Measurements from ENCODE around the gene MICAL2.

Gene MICAL2

DNA sequence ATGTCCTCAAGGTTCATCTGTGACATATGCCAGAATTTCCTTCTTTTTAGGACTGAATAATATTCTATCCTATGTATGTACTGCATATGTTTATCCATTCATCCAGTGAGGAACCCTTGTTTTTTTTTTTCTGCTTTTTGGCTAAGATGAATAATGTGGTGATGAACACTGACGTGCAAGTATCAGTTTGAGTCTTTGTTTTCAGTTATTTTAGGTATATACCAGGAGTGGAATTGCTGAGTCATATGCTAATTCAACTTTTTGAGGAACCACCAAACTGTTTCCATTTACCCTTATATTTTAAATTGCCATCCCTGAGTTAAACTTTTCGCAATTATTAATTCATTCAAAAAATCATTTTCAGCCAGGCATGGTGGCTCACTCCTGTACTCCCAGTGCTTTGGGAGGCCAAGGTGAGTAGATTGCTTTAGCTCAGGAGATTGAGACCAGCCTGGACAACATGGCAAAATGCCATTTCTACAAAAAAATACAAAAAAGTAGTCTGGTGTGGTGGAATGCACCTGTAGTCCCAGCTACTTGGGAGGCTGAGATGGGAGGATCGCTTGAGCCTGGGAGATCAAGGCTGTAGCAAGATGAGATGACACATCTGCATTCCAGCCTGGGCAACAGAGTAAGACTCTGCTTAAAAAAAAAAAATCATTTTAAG, 64.2 kb downstream of the MICAL2 start:
- no peak for DNase-seq

DNA sequence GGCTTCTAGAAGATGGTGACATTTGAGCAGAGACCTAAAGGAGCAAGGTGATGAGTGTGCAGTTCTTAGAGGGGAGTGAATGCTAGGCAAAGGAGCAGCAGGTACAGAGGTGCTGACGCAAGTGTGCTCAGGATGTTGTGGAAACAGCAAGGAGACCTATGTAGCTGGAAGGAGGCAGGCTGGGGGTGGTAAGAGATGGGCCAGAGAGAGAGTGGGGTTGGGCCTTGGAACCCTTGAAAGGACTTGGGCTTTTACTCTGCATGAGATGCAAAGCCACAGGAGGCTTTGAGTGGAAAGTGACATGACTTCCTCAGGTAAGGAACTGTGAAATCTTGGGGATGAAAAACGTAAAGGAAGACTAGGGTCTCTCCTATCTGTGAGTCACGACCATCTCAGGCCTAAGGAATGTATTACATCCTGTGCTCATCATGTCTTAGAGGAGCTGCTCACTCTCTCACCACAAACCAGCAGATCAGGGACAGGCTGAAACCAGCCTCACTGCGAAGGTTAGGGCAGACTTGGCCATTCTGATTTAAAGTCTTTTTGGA, 65.4 kb downstream of the MICAL2 start:
- no peak for DNase-seq

DNA sequence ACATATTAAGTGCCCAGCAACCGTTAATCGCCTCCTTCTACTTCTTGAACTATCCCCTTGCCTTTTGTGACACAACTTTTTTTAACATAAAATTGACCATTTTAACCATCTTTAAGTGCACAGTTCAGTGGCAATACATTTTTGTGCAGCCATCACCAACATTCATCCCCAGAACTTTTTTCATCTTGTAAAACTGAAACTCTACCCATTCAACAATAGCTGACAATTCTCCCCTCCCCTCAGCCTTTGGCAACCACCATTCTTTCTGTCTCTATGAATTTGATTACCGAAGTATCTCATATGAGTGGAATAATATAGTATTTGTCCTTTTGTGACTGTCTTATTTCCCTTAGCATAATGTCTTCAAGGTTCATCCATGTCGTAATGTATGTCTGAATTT, 66.0 kb downstream of the MICAL2 start:
- DNase-seq = no peak

DNA sequence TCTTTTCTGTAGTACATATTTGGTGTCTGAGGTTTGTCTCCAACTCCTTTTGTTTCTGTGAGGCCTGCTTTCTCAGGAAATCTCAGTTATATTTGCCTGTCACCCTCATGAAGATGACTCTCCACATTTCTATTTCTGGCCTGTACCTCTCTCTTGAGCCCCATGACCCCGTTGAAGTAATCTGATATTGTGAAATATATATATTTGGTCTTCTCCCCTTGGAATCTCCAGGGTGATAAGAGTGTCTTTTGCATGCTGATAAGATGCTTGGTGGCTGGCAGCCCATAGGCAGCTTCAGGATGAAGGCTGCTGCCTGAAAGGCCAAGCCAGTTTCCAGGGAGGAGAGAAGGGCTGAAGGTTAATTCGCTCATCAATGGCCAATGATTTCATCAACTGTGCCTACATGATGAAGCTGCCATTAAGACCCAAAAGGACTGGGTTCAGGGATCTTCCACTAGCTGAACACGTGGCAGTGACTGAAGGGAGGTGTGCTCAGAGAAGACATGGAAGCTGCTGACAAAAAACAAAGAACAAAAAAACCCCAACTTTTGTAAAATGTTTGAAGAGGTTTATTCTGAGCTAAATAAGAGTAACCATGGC, 67.4 kb downstream of the MICAL2 start:
- DNase-seq = no peak

DNA sequence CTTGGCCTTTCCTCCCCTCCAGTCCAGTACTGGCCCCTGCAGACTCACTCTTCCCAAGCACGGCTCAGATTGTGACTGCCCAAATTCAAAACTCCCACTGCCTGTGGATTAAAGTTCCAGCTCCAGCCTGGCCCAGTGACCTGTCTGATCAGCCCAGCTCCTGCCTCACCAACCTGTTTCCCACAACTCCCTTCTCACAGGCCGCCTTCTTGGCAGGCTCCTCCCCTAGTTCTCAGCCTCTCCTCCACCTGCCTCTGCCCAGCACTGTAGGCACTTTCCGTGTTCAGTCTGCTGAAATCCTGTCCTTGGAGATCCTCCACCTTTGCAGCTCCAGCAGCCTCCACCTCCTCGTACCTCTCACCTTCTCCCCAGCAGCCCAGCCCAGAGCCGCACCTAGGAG, 68.6 kb downstream of the MICAL2 start:
- DNase-seq = peak; percentile 53

DNA sequence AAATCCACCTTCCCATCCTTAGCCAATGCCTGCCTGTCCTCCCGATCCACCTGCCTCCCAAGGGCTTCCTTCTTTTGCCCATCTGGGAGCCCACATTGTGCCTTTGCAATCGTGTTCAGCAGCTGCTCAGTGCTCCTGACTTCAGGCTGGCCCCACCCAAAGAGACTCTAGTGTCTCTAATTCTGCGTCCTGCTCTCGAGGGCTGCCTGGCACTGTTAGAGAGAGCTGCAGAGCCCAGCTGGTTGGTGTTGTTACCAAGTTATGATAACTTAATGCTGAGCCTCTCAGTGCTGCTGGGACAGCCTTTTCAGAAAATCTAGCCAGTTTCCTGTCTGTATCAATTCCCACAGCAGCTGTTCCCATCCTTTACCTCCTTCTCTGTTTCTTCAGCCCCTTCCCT, 69.1 kb downstream of the MICAL2 start:
- peak; percentile 67 for DNase-seq

DNA sequence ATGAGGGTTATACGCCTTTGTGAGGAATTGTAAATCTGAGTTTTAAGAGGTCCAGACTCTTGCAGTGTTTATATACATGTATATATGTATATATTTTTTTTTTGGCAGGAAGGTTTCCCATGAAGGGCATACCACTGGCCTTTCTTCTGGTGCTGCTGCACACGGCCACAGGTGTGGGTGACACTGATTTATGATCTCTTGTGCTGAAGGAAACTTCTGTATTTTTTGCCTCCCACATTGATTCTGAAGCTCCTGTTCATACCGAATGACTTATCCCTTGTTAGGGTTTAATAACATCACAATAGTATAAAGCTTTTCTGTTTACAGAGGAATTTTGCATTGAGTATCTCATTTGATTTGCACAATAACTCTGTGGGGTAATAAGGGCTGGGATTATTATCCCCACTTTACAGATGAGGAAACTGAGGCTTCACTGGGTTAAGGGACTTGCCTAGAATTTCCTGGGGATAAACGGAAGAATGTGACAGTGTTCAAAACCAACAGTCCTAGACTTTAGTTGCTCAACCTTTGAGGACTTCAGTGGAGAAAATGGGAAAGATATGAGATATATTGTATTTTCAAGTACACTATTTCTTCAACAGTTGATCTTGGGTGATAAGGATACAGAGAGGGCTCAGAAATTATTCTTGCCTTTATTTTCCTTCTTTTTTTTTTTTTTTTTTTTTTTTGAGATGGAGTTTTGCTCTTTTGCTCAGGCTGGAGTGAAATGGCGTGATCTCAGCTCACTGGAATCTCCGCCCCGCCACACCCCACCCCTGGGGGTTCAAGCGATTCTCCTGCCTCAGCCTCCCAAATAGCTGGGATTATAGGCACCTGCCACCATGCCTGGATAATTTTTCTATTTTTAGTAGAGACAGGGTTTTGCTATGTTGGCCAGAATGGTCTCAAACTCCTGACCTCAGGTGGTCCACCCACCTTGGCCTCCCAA, 70.1 kb downstream of the MICAL2 start:
- no peak for DNase-seq

DNA sequence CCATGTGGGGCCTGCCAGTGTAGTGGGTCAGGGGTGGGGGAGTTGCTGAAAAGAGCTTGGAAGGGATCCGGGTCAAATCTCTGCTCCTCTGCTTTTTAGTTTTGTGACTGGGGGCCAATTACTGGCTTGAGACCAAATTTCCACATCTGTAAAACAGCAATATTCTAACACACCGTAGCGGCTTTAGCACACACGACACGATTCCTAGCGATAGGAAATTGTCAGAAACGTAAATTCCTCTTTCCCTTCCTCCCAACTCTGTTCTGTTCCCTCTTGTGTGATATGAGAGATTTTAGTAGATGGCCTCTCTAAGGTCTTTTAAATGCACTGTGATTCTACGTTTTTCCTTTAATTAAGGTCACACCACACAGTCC, 71.9 kb downstream of the MICAL2 start:
- no peak for DNase-seq

DNA sequence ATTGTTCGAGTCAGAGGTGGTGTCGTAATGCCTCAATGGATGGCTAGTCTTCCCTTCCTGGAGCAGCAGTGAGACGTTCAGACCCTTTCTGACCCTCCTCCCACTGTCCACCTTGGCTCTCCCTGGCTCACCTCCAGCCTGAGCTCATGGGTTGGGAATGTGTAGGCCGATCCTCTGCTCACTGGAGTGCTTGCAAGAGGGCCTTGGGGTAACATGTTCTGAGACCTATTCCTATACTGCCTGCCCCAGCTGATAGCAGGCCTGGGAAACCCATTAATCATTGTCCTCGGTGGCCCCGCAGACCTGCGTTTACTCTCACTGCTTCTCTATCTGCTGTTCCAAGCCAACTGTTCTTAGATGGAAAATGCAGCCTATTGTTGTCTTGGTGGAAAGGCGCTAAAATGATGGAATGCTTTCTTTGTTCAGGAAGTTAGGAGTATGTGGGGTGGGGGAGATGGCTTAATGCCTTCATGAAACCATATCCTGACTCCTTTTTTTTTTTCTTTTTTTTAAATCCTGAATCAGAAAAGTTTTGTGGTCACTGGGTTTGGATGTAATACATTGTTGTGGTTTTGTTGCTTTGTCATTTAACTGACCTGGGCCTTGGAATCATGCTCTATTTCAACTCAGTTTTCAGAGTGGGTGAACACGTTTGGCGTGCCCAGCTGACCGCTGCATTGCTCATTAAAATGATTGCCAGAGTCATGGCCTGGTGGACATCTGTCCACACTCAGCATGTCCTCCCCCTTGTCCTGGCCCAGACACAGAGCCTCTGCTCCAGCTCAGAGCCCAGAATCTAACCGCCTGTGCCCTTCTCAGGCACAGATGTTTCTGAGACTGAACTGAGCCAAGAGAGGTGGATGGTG, 72.5 kb downstream of the MICAL2 start:
- DNase-seq = peak; percentile 20

DNA sequence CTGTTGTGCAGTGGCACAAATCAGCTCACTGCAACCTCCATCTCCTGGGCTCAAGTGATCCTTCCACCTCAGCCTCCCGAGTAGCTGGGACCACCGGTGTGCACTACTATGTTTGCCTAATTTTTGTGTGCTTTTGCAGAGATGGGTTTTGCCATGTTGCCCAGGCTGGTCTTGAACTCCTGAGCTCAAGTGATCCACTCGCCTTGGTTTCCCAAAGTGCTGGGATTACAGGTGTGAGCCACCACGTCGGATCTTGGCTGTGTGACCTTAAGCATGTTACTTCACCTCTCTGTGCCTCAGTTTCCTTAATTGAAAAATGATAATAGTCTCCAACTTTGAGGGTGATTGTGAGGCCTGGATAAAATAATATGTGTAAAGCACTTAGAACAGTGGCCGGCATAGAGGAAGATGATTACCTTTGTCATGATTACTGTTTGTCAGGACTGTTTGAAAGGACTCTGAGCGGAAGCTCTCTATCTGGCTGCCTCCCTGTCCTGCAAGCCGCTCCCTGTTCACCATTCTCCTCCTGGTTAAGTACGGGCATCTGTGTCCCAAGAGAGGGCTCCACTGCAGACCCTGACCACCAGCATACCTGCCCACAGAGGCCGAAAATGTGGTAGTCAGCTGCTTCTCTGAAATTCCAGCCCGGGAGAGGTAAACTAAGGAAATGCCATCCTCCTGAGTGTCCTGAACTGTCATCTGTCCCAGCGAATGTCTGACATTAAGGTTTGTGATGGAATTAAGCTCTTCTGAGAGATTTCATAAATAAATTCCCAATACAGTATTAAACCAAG, 73.6 kb downstream of the MICAL2 start:
- no peak for DNase-seq

DNA sequence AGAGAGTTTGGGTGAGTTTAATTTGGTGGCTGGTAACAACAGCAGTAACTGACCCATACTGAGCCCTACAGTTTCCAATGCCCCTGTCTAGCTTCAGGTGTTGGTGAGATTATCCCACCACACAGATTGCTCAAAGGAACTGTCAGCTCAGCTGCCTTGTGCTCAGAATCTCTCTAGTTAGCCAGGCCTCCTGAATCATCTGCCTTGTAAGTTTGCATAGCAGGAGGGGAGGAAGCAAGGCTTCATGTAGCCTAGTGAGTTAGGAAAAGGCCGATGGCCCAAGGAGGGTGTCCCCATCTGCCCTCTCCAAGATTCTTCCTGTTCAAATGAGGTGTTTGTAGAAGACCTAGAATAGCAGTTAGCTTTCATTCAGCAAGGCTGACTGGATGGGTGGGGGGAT, 74.3 kb downstream of the MICAL2 start:
- DNase-seq = no peak

DNA sequence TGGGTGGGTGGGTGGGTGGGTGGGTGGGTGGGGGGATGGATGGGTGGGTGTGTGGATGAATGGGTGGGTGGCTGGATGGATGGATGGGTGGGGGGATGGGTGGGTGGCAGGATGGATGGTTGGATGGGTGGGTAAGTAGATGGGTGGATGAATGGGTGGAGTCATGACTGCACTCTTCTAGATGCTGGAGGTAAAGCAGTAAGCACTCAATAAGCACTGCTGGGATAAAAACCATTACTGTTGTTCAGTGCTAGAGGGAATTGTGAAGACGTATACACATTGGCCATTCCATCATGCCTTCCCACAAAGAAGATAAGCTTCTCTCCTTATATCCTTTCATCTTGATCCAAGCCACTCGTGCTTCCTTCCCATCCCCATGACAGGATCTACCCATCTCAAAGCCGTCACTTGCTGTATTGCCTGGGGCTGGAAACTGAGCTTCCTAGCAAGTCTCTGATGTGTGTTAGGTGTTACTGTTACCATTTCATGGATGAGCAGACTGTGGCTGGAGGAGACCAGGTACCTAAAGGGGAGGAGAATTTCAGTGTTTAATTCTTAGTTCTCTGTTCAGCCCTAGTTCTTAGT, 74.8 kb downstream of the MICAL2 start:
- DNase-seq = no peak

DNA sequence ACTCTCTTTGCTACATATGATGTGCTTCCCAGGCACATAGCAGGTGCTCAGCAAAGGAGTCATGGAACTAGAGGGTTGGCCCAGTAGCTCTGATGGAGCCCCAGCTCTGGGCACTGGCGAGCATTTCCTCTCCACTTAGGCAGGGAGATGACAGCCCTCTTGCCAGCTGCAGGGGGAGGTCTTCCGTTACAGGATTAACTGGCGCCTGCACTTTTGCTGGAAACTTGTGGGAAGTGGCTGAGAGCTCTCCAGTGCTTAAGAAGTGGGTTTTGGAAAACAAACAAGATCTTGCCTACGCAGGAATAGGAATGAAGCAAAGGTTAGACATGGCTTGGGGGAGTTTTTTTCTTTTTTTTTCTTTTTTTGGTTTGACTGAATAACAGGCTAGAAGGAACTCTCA, 75.5 kb downstream of the MICAL2 start:
- peak; percentile 57 for DNase-seq

DNA sequence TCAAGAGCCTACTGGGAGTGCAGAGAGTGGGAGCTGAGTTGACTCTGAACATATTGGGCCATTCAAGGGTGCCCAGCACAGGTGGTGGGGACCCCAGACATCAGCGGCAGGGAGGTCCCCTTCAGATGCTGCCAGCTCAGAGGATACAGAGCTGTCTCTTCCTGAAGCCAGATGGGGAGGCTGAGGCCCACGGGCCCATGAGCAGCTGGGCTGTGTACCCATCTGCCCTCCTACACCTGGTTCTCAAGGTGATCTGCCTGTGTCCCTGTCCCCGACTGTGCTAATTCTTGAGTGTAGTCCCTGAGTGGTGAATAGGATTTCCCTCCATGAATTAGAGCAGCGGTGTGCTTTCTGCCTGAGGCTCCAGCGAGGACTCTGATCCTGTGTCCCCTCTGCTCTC, 76.3 kb downstream of the MICAL2 start:
- no peak for DNase-seq

DNA sequence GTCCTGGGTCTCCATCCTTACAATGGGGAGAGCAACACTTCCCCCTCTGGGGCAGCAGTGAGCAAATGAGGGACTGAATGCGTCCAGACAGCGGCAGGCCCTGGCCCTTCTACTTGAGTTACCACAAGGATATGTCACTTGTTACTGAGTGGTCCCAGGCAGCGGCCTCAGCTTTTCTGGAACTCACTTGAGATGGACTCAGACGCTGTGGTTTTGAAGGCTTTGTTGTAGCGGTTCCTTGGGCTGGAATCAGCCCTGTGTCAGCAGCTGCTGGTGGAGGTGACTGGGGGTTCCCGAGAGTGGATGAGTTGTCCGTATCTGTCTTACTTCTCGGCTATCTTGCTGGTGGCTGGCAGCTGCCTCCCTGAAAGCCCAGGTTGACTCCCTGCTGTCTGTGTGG, 77.0 kb downstream of the MICAL2 start:
- DNase-seq = no peak

DNA sequence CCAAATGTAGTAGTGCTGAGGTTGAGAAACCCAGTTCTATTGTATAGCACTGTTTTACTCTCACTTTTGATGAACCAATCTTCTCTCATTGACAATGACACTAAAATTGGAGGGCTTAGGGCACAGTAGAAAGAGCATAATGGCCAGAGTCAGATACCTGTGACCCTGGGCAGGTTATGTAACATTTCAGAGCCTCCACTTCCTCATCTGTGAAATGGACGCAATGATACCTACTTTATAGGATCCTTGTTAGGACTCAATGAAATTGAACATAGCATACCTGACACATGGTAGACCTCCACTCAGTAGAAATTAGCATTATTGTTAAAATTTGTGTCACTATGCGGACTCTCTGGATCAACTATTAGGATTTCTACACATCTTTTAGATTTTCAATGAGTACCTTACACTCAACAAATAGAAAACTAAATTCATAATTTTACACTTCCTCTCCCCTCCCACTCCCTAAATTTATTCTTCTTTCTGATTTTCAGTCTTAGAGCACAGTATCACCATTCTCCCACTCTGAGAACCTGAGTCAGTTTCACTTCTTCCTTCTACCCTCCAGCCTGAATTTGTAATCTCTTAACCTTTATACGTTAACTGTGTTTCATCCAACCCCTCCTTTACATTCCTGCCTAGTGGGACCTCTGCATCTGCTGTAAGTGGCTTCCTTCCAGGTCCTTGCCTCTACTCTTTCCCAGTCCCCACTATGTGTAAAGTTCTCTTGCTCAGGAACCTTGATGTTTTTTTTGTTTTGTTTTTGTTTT, 78.3 kb downstream of the MICAL2 start:
- no peak for DNase-seq

DNA sequence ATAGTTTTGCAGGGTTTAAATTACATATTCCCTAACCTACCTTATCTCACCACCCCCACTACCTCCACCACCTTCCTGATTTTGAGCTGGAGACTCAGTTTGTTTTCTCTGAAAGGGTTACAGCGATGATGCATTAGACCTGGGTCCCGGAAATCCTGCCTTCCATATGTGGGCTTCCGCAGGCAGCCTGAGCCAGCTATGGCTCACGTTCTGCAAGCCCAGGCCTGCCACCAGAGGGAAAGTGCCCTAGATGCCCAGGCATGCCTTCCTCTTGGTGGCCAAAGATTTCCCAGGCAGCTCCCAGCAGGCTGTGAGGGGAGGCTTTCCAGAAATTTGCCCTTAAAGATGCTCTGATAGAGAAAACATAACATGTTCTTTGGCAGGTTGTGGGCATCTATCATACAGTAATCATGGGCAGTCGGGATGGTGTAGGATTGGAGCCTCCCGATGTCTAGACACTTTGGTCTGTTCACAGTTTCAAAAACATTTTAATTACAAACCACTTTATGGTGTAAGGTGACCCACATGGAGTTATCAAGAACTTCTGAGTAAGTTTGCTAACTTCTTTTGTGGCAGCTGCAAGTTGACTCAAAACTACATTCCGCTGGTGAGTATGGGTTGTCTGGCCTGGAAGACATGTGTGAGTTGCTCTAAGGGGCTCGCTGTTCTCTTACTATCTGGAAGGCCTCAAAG, 79.3 kb downstream of the MICAL2 start:
- DNase-seq = peak; percentile 86

DNA sequence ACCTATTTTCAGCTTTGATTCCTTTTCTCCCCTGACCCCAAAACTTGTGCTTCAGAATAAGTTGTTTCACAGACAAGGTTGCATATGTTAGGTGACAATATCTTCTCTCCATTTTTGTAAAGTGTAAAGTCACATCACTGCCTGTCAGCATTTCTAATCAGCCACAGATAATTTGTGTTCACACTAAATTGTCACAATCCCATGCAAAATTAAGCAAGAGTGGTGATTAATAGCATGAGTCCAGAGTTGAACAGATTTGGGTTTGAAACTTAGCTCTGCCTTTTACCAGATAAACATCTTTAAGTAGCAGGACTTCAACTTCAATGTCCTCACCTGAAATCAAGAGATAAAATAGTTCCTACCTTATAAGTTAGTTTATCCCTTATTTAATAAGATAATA, 80.1 kb downstream of the MICAL2 start:
- no peak for DNase-seq

DNA sequence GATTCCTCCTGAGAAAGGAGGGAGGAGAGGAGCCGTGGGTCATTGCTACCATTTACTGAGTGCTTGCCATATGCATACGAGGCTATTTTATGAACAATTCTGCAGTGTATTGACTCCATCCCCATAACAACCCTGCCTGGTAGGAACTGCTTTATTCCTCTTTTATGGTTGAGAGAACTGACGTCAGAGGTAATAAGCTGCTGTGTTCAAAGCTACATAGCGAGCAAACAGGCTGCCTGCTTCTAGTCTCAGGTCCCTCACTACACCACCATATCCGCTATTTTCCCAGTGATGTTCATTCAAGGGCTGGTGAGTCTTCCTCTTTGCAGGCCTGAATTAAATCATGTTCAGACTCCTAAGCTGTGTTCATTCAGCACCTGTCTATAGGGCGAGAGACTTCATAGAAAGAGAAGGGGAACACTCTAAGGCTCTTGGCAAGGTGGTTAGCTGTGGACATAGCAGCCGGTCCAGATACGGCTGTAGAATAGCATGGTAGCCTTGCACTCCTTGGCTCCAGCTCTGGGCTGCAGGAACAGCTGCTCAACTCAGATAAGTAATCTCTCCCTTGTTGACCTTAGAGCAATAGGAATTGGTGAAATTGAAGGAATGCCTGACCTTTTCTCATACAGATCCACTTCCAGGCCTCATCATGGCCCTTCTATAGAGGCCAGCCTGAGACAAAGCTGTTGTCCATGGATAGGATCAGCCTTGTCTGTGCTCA, 82.6 kb downstream of the MICAL2 start:
- DNase-seq = no peak
